SW 1271 (cell line): ENCODE results near the gene ATP13A3.
"Not testable (repeated sequence)": the region's sequence is repeated elsewhere in the genome, so short reads cannot be mapped to it uniquely, and the experiment has no call there.

Experiments used
- DNase-seq, 2 experiments: peaks; one replicate each; lab custom pipeline; 2025; lab: John Stamatoyannopoulos, UW

ATP13A3 gene

GRCh38 chr3:194486540-194487288 is at the start of gene ATP13A3:
Gene ATP13A3, minus strand, starts transcription at chr3:194487002. Its CDS starts 24,812 bp downstream, at chr3:194462190.
- DNase-seq: peak; percentile 52 to 79

DNA sequence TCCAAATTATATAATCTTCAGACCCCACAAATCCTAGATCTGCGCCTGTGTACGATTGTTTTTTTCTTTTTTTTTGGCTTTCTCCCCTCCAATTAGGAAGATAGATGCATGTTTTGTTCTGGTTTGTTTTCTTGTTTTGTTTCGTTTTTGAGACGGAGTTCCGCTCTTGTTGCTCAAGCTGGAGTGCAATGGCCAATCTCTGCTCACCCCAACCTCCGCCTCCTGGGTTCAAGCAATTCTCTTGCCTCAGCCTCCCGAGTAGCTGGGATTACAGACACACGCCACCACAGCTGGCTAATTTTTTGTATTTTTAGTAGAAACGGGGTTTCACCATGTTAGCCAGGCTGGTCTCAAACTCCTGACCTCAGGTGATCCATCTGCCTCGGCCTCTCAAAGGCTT is 48.4 kb upstream of the ATP13A3 start:
- not testable (repeated sequence) for DNase-seq

DNA sequence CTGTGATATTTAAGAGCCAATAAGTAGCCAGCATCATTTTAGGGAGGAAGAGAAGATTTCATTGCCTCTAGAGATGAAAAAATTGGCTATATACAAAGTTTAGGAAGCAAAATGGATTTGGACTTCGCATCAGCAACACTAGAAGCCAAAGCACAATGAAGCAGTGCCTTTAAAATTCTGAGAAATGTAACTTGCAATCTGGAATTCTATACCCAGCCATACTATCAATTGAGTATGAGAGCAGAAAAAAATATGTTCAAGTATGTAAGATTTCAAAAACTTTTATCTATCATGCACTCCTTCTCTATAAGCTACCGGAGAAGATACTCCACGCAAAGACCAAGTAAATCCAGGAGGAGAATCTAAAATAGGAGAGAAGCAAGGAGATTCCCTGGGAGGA is 47.4 kb upstream of the ATP13A3 start:
- DNase-seq: no peak

DNA sequence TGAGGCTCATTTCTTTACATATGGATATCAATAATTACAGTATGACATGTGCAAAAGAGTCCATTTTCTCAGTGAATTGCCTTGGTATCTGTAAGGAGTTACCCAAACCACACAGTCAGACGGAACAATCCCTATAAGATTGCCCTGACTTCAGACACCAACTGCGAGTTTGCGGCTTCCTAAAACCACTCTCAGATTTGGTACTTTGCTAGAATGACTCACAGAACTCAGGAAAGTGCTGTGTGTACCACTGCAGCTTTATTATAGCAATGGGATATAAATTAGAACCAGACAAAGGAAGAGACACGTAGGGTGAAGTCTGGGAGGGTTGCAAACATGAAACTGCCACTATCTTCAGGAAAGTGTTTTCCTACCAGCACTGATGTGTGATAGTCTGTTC is 45.8 kb upstream of the ATP13A3 start:
- DNase-seq: no peak

- DNase-seq: no peak
These were observed 40.9 kb upstream of the ATP13A3 start for GRCh38 chr3:194527726-194528125.

DNA sequence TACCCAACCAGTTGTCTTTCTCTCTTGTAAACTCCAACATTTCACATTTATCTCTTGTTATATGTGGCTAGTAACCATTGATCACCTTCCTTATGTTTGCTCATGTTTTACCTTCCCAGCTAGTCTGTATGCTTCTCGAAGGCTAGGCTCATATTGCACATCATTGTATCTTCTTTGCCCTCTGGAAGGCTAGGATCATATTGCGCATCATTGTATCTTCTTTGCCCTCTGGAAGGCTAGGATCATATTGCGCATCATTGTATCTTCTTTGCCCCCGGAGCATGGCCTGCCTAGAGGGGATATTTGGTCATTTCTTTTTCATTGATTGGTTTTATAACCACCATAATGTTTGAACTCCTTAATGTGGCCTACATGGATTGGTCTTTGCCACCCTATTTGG is 39.4 kb upstream of the ATP13A3 start:
- DNase-seq: no peak

GRCh38 chr3:194522579-194523046 is 35.8 kb upstream of the ATP13A3 start:
- no peak for DNase-seq

DNA sequence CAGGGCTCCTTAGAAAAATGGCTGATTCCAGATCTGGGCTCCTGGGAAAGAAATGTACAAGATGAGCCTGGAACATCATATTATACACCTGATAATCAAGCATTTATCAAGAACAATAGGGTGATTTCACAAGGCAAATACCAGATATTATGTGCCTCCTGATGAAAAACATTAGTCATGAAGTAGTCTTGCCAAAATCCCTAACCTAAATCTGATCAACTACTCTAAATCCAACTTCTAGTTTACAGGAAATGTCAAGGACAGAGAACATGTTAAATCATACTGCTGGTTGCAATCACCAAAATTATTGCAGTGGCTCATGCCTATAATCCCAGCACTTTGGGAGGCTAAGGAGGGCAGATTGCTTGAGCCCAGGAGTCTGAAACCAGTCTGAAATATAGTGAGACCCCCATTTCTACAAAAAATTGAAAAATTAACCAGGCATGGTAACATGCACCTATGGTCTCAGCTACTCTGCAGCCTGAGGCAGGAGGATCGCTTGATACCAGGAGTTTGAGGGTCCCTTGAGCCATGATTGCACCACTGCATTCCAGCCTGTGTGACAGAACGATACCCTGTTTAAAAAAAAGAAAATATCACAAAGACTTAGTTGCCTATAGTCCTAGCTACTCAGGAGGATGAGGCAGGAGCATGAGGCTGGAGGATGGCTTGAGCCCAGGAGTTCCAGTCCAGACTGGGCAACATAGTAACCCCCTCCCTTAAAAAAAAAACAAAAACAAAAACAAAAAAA is 34.9 kb upstream of the ATP13A3 start:
- peak in 1 of 2 experiments; percentile 11 for DNase-seq

GRCh38 chr3:194520682-194521162 is 33.9 kb upstream of the ATP13A3 start:
- DNase-seq: not testable (repeated sequence)

- not testable (repeated sequence) for DNase-seq
These were observed 33.4 kb upstream of the ATP13A3 start for GRCh38 chr3:194520201-194520600.

DNA sequence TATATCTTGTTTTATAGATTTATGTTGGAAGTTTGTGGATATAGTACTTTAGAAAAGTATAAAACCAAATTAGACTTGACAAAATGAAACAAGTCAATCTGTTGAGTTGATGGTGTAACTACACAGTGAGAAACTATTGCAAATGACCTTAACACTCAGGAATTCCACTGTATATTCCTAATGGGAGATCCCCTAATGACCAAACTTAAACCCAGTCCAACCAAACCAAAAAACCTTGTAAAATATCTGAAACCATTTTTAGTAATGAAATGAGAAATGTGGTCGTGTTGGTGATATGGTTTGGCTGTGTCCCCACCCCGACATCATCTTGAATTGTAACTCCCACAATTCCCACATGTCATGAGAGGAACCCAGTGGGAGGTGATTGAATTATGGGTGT is 31.9 kb upstream of the ATP13A3 start:
- DNase-seq: no peak

DNA sequence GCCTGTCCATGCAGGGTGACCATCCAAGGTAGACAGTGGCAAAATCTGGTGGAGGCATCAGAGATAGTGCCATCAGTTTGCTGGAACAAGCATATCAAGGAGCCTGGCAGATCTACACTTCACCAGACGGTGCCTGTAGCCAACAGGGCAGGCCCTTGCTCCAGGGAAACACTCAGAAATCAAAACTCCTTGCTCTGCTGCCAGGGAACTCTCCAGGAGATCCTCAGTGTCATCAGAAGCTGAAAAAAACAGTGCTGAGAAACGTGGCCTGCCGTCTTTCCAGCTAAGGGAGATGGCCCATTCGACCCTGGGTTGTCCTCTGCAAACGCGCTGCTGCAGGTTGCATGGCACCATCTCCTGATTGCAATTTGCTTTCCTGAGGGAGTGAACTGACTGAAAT is 30.5 kb upstream of the ATP13A3 start:
- no peak for DNase-seq

GRCh38 chr3:194514626-194515025 is 27.8 kb upstream of the ATP13A3 start:
- no peak for DNase-seq

DNA sequence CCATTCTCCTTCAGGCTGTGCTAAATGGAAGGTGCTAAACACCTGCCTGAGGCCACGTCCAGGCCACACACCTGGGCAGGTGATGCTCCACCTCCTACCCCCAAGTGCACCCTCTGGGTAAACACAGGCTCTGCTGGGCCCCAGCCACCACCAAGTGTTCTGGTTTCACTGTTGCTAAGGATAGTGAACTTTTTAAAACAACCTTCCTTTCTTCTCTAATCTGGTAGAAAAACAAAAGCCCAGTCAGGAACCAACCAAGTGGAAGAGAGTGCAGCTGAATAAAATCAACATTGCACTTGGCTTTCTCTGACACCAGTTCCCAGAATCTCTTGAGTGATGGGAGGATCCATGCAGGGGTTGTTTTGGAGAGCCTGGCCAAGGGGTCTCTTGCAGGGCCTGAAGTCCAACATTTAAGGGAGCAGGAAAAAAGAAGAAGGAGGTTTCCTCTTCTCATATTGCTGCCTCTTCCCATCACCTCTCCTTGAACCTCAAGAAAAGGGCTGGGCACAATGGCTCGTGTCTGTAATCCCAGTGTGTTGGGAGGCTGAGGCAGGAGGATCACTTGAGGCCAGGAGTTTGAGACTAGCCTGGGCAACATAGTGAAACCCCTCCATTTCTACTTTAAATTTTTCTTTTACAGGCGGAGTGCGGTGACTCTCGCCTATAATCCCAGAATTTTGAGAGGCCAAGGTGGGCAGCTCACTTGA is 26.2 kb upstream of the ATP13A3 start:
- no peak for DNase-seq

- no peak for DNase-seq
These were observed 22.0 kb upstream of the ATP13A3 start for GRCh38 chr3:194508491-194509453.

DNA sequence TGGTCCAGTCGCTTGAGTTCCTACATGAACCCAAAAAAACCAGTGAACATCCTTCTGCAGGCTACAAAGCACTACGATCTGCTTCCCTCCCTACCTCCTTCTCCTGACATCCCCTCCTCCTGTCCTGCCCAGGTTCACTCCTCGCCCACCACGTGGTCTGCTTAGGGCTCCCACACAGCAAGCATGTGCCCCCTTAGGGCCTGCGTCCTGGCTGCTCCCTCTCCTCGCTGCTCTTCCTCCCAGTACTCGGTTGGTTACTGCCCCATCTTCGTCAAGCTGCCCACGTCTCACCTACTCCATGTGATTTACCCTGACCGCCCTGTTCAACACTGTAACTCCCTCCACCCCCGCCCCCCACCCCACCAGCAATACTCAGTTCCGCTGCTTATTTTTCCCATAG is 20.8 kb upstream of the ATP13A3 start:
- no peak for DNase-seq

GRCh38 chr3:194505791-194506415 is 19.1 kb upstream of the ATP13A3 start:
- DNase-seq: no peak

GRCh38 chr3:194504861-194505260 is 18.1 kb upstream of the ATP13A3 start:
- DNase-seq: no peak

DNA sequence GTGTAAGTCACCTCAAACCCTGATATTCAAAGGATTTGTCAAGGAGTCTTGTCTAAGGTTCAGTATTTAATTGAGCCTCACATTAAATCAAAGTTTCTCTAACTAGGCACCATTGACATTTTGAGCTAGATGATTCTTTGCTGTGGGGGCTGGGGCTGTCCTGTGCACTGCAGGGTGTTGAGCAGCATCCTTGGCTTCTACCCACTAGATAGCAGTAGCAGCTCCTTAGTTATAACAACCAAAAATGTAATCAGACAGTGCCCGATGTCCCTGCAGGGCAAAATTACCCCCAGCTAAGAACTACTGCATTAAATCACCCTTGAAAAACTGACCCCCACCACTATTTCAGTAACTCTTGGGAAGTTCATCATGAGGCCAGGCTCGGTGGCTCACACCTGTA is 17.3 kb upstream of the ATP13A3 start:
- DNase-seq: no peak

- no peak for DNase-seq
These were observed 16.3 kb upstream of the ATP13A3 start for GRCh38 chr3:194503081-194503531.

DNA sequence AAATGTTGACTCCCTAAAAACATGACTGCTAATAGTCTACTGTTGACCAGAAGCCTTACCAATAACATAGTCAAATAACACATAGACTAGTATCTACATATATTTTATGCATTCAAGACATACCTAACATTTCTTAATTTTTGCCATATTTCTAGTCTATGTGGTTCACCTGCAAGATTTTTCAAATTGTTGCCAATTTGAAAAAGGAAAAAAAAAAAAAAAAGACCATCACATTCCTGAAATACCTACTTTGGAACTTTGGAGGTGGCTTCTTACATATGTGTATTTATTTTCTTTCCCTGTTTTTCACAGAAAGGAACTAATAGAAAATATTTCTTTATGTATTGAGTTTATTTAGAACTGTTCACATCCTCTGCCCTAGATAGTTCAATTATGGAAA is 13.4 kb upstream of the ATP13A3 start:
- DNase-seq: no peak
